ENCODE results near the gene TAC4. TPM values are rescaled to one million over a fixed set of nuclear protein-coding genes. Genes with fewer than 3 reads are reported as not detected.

The TAC4 gene
- total and polyA plus RNA-seq, 2 donors (not counting 1 experiment from before 2014, with no cell fraction given), result not detected

GRCh38 chr17:49850772-49851386 is 3.0 kb upstream of the TAC4 start:
- Histone ChIP-seq H2AFZ (ENCODE audit: insufficient read depth, low read depth, low read length, poor library complexity, severe bottlenecking) (peak overlapping the region; percentile 78), H3K4me3 (ENCODE audit: control extremely low read depth in 1 of 5, extremely low read depth in 1 of 5, insufficient read depth in 1 of 5, low read depth in 2 of 5, low read length in 4 of 5) (peak overlapping the region; percentile 60 to 87 (median 69)), H4K20me1 (ENCODE audit: control insufficient read depth, insufficient read depth, low read length, poor library complexity, severe bottlenecking) (no peaks in the 10 kb centered on the region), H3K9ac (ENCODE audit: low read length) (peak overlapping the region; percentile 82), H3K9me3 (ENCODE audit: control extremely low read depth in 1 of 3, control insufficient read depth in 2 of 3, insufficient read depth in 1 of 3, low read length in 2 of 3) (no peaks in the 10 kb centered on the region), H3K4me1 (ENCODE audit: control insufficient read depth in 2 of 2, insufficient read depth in 2 of 2, low read length in 2 of 2) (peaks cover 12 to 15% of the 10 kb centered on the region in 2 donors), H3K4me2 (replicated peaks; ENCODE audit: low read depth, low read length, poor library complexity, severe bottlenecking) (peak overlapping the region; percentile 92), H3K36me3 (replicated peaks in 1 of 2; ENCODE audit: control extremely low read depth in 1 of 2, control insufficient read depth in 1 of 2, extremely low read depth in 1 of 2, insufficient read depth in 2 of 2, low read length in 1 of 2) (peaks cover 0 to 2% of the 10 kb centered on the region in 2 experiments), H3K27ac (ENCODE audit: low read length in 2 of 2) (no peak overlapping the region), H3K79me2 (ENCODE audit: control insufficient read depth, insufficient read depth, low read length) (no peaks in the 10 kb centered on the region), H3K27me3 (replicated peaks in 1 of 4; ENCODE audit: control extremely low read depth in 1 of 4, control insufficient read depth in 3 of 4, insufficient read depth in 4 of 4, low read length in 3 of 4) (peaks cover 0 to 23% (median 6%) of the 10 kb centered on the region in 4 experiments)
- intact Hi-C loops (cut with micrococcal nuclease), result loop anchor here (1.0 kb wide), 1 partner anchor 284 kb away; no protein-coding TSS in a partner anchor
- no peaks in the 10 kb centered on the region for H3K9me3 Mint-ChIP-seq (ENCODE audit: insufficient read depth)
- TF ChIP-seq EZH2 (IDR thresholded peaks at IDR 0.05; ENCODE audit: borderline replicate concordance, insufficient read depth, low read depth, low read length, poor library complexity, severe bottlenecking), result no peak
- TF ChIP-seq CTCF (IDR thresholded peaks at IDR 0.05), result no peak
- H3K4me1 Mint-ChIP-seq, result peaks cover 14% of the 10 kb centered on the region
- H3K27me3 Mint-ChIP-seq, result peaks cover 25% of the 10 kb centered on the region
- peak; percentile 30 for DNase-seq
- H3K27ac Mint-ChIP-seq, result peak overlapping the region; percentile 85
- WGBS (ENCODE audit: insufficient coverage), result 1% methylated on average over 61 of the region's 61 CpGs
- ChIA-PET CTCF (interaction anchor here (0.9 to 1.0 kb wide), 2 partner anchors 10 to 145 kb away, joined by 3 to 5 read pairs; no protein-coding TSS in a partner anchor), POLR2A (no interaction called here)
- ATAC-seq (ENCODE audit: low read depth), result peak; percentile 16
- peak overlapping the region; percentile 94 for H3K4me3 Mint-ChIP-seq

DNA sequence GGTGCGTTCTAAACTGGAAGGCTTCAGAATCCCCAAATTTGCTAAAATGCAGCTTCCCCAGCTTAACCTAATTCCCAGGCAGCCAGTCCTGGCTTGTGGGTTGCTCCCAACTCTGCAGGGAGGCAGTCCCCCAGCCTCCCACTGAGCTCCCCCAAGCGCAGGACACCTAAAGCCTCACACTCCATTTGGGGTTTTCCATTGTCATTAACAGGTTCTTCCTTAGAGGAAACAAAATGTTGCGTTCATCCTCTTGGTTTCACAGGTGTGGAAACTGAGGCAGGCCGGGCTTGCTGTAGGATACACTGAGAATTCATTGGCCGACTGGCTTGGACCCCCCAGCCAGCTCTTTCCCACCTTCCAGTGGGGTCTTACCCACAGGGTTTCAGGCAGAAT is 2.3 kb upstream of the TAC4 start:
- H3K27me3 Mint-ChIP-seq, result peaks cover 19% of the 10 kb centered on the region
- peaks cover 0 to 23% (median 6%) of the 10 kb centered on the region in 4 experiments for H3K27me3 ChIP-seq (replicated peaks in 1 of 4; ENCODE audit: control extremely low read depth in 1 of 4, control insufficient read depth in 3 of 4, insufficient read depth in 4 of 4, low read length in 3 of 4)
- ChIA-PET POLR2A (no interaction called here), CTCF (interaction anchor here (0.5 to 3.7 kb wide), 4 partner anchors 77 to 283 kb away, joined by 4 to 12 read pairs (median 4); no protein-coding TSS in a partner anchor)
- H3K27ac Mint-ChIP-seq, result no peak overlapping the region
- no peak overlapping the region for H3K4me3 ChIP-seq (ENCODE audit: control extremely low read depth in 1 of 5, extremely low read depth in 1 of 5, insufficient read depth in 1 of 5, low read depth in 2 of 5, low read length in 4 of 5)
- H3K4me1 ChIP-seq (ENCODE audit: control insufficient read depth in 2 of 2, insufficient read depth in 2 of 2, low read length in 2 of 2), result peaks cover 12 to 15% of the 10 kb centered on the region in 2 donors
- peak overlapping the region; percentile 92 for H3K4me2 ChIP-seq (replicated peaks; ENCODE audit: low read depth, low read length, poor library complexity, severe bottlenecking)
- H3K4me1 Mint-ChIP-seq, result peaks cover 14% of the 10 kb centered on the region
- no peak overlapping the region for H2AFZ ChIP-seq (ENCODE audit: insufficient read depth, low read depth, low read length, poor library complexity, severe bottlenecking)
- H3K9ac ChIP-seq (ENCODE audit: low read length), result no peak overlapping the region
- WGBS (ENCODE audit: insufficient coverage), result 98% methylated on average over 5 of the region's 5 CpGs
- H3K4me3 Mint-ChIP-seq, result peak overlapping the region; percentile 94
- no peaks in the 10 kb centered on the region for H3K9me3 Mint-ChIP-seq (ENCODE audit: insufficient read depth)
- no peaks in the 10 kb centered on the region for H3K79me2 ChIP-seq (ENCODE audit: control insufficient read depth, insufficient read depth, low read length)
- H3K9me3 ChIP-seq (ENCODE audit: control extremely low read depth in 1 of 3, control insufficient read depth in 2 of 3, insufficient read depth in 1 of 3, low read length in 2 of 3), result no peaks in the 10 kb centered on the region
- intact Hi-C loops (cut with micrococcal nuclease), result no loop called here
- no peak for ATAC-seq (ENCODE audit: low read depth)
- peaks cover 0 to 2% of the 10 kb centered on the region in 2 experiments for H3K36me3 ChIP-seq (replicated peaks in 1 of 2; ENCODE audit: control extremely low read depth in 1 of 2, control insufficient read depth in 1 of 2, extremely low read depth in 1 of 2, insufficient read depth in 2 of 2, low read length in 1 of 2)
- no peaks in the 10 kb centered on the region for H4K20me1 ChIP-seq (ENCODE audit: control insufficient read depth, insufficient read depth, low read length, poor library complexity, severe bottlenecking)
- TF ChIP-seq EZH2 (IDR thresholded peaks at IDR 0.05; ENCODE audit: borderline replicate concordance, insufficient read depth, low read depth, low read length, poor library complexity, severe bottlenecking), result no peak
- no peak for TF ChIP-seq CTCF (IDR thresholded peaks at IDR 0.05)
- DNase-seq, result no peak
- H3K27ac ChIP-seq (ENCODE audit: low read length in 2 of 2), result no peak overlapping the region

Data from B cell (primary cell).